Transverse colon (tissue), 4 donors: ENCODE results near the gene RARA. TPM values are rescaled to one million over a fixed set of nuclear protein-coding genes. Genes with fewer than 3 reads are reported as not detected.

ENCODE experiments used
- DNase-seq: peaks from one replicate; pipeline ENCODE4 v3.0.0-alpha.2; 2019
- H3K27ac ChIP-seq, 4 donors: fragments of 200-600 bp; sonication (generic); 2 replicates each; pipeline ENCODE4 v1.5.1; 2016 to 2018; ENCODE audit warnings: inconsistent platforms in 4 of 4
- H3K27me3 ChIP-seq: fragments of 200-600 bp; sonication (generic); 2 replicates; pipeline ENCODE4 v1.5.1; 2017; ENCODE audit warnings: inconsistent platforms
- H3K36me3 ChIP-seq, 4 donors: fragments of 200-600 bp; sonication (generic); 2 replicates each; pipeline ENCODE4 v1.5.1; 2017 to 2019; ENCODE audit warnings: inconsistent platforms in 4 of 4
- H3K4me1 ChIP-seq, 4 donors: fragments of 200-600 bp; sonication (generic); 2 replicates each; pipeline ENCODE4 v1.5.1; 2017 to 2020; ENCODE audit warnings: inconsistent platforms in 4 of 4
- H3K4me3 ChIP-seq, 4 donors: fragments of 200-600 bp; sonication (generic); 1 replicate in 1 of 4; 2 replicates in 3 of 4; pipeline versions ENCODE4 v1.5.1 to v1.6.1; 2017 to 2019; ENCODE audit warnings: inconsistent platforms in 4 of 4
- H3K9me3 ChIP-seq, 2 donors: fragments of 200-600 bp; sonication (generic); 2 replicates each; pipeline ENCODE4 v1.5.1; 2017 to 2019; ENCODE audit warnings: inconsistent platforms in 2 of 2
- CTCF ChIP-seq, 5 experiments: fragments of 200-600 bp in 3 of 5; fragments of 450-650 bp in 2 of 5; sonication (generic) in 3 of 5; IDR thresholded peaks; 1 replicate in 2 of 5; 2 replicates in 3 of 5; pipeline ENCODE4 v1.5.1; 2016 to 2017; ENCODE audit warnings: antibody characterized with exemption in 5 of 5, inconsistent platforms in 3 of 5, mild to moderate bottlenecking in 2 of 5, moderate library complexity in 1 of 5
- EP300 ChIP-seq: sonication (generic); formaldehyde crosslinking; IDR thresholded peaks from one replicate; pipeline ENCODE4 v1.6.1; 2017; ENCODE audit warnings: antibody characterized with exemption, low read depth
- POLR2A ChIP-seq: fragments of 450-650 bp; IDR thresholded peaks from one replicate; pipeline ENCODE4 v1.6.1; 2016; ENCODE audit warnings: antibody characterized with exemption, mild to moderate bottlenecking, moderate library complexity
- POLR2AphosphoS5 ChIP-seq, 3 donors: sonication (generic); formaldehyde crosslinking; IDR thresholded peaks; one replicate each; pipeline ENCODE4 v1.6.1; 2016; ENCODE audit warnings: antibody characterized with exemption in 3 of 3
- WGBS, 2 donors: methylation state at CpG; one replicate each; pipeline ENCODE4 v1.1.5; 2018; ENCODE audit warnings: low coverage in 1 of 2; 5-methylcytosine and 5-hydroxymethylcytosine counted together
- in situ Hi-C, 4 donors: fragments of 200-750 bp; cut with MboI; loops; one replicate each; pipeline versions ENCODE4 v1.15.0 to v1.15.1; 2017; ENCODE audit warnings: low sequenced_read_pairs in 3 of 4, low pct_ligation_motif_present in 1 of 4, low pct_unique_long_range_greater_than_20kb in 1 of 4
- intact Hi-C: fragments of 100-400 bp; cut with DNase I; formaldehyde crosslinking; loops from one replicate; pipeline ENCODE4 v1.15.1; 2023; ENCODE audit warnings: low total_unique reads
- total RNA-seq, 4 donors: library from RNA; depleted of rRNA; stranded (reverse); fragments of >200 nt; gene quantifications; one replicate each; pipeline ENCODE4 v1.1.0, GENCODE V29; 2016

The RARA gene
- total RNA-seq, 4 donors from 2014 or later, result 23.5 to 110 (median 49.1) TPM

GRCh38 chr17:40345994-40346764, 37.2 kb downstream of the RARA start:
- H3K27me3 ChIP-seq, result no peaks in the 10 kb centered on the region
- WGBS, 2 donors, result 32 to 35% methylated on average over 4 to 11 of the region's 11 CpGs
- peak overlapping the region in 3 of 4 donors; percentile 72 to 89 (median 83) for H3K4me3 ChIP-seq
- H3K36me3 ChIP-seq, result no peaks in the 10 kb centered on the region
- TF ChIP-seq POLR2A (no peak), POLR2AphosphoS5 (IDR thresholded peaks at IDR 0.05) (no peak), CTCF (IDR thresholded peaks at IDR 0.05) (no peak), EP300 (no peak)
- peaks cover 55 to 82% (median 72%) of the 10 kb centered on the region in 4 donors for H3K4me1 ChIP-seq
- in situ Hi-C loops, result no loop called here
- H3K9me3 ChIP-seq, result no peaks in the 10 kb centered on the region
- intact Hi-C loops, result no loop called here
- H3K27ac ChIP-seq, result peak overlapping the region; percentile 94 to 95 (median 95)
- DNase-seq, result no peak

GRCh38 chr17:40346765-40347158, 37.8 kb downstream of the RARA start:
- in situ Hi-C loops, result no loop called here
- no peaks in the 10 kb centered on the region for H3K27me3 ChIP-seq
- TF ChIP-seq POLR2A, result no peak
- TF ChIP-seq EP300, result no peak
- TF ChIP-seq CTCF (IDR thresholded peaks at IDR 0.05), result no peak
- TF ChIP-seq POLR2AphosphoS5 (IDR thresholded peaks at IDR 0.05), result no peak
- peaks cover 0 to under 1% (median 0%) of the 10 kb centered on the region in 4 donors for H3K36me3 ChIP-seq
- peaks cover 55 to 87% (median 71%) of the 10 kb centered on the region in 4 donors for H3K4me1 ChIP-seq
- DNase-seq, result no peak
- intact Hi-C loops, result no loop called here
- peak overlapping the region in 1 of 4 donors; percentile 89 for H3K4me3 ChIP-seq
- H3K9me3 ChIP-seq, result no peaks in the 10 kb centered on the region
- WGBS, 2 donors, result 22% methylated on average over 1 of the region's 1 CpG; no CpG with 5 or more reads in 1 of the 2 donors
- H3K27ac ChIP-seq, result peak overlapping the region; percentile 94 to 95 (median 95)

GRCh38 chr17:40347319-40348135, 38.5 kb downstream of the RARA start:
- H3K27ac ChIP-seq, result peak overlapping the region; percentile 94 to 95 (median 95)
- intact Hi-C loops, result no loop called here
- H3K4me1 ChIP-seq, result peaks cover 55 to 90% (median 70%) of the 10 kb centered on the region in 4 donors
- H3K9me3 ChIP-seq, result no peaks in the 10 kb centered on the region
- peak overlapping the region in 1 of 4 donors; percentile 89 for H3K4me3 ChIP-seq
- in situ Hi-C loops, result no loop called here
- 48% methylated on average over 9 of the region's 9 CpGs; no CpG with 5 or more reads in 1 of the 2 donors for WGBS, 2 donors
- TF ChIP-seq EP300, result no peak
- no peak for TF ChIP-seq CTCF (IDR thresholded peaks at IDR 0.05)
- TF ChIP-seq POLR2A, result no peak
- TF ChIP-seq POLR2AphosphoS5 (IDR thresholded peaks at IDR 0.05), result no peak
- DNase-seq, result no peak
- peaks cover 0 to 8% (median 0%) of the 10 kb centered on the region in 4 donors for H3K36me3 ChIP-seq
- H3K27me3 ChIP-seq, result no peaks in the 10 kb centered on the region

- Histone ChIP-seq H3K27ac (peak overlapping the region; percentile 94 to 95 (median 95)), H3K4me1 (peaks cover 55 to 88% (median 67%) of the 10 kb centered on the region in 4 donors), H3K36me3 (peaks cover 0 to 10% (median 0%) of the 10 kb centered on the region in 4 donors), H3K4me3 (no peak overlapping the region), H3K27me3 (no peaks in the 10 kb centered on the region), H3K9me3 (no peaks in the 10 kb centered on the region)
- in situ Hi-C loops, result no loop called here
- TF ChIP-seq POLR2AphosphoS5 (IDR thresholded peaks at IDR 0.05) (no peak), POLR2A (no peak), EP300 (no peak), CTCF (IDR thresholded peaks at IDR 0.05) (no peak)
- DNase-seq, result no peak
- WGBS, 2 donors, result 71% methylated on average over 5 of the region's 5 CpGs; no CpG with 5 or more reads in 1 of the 2 donors
- intact Hi-C loops, result no loop called here
Measured at GRCh38 chr17:40348136-40348504, 39.1 kb downstream of the RARA start.
